GM12872 (cell line): ENCODE measurements around the gene SLC7A8.

Experiments used
- CTCF ChIP-seq: IDR thresholded peaks from 3 replicates; pipeline ENCODE4 v1.5.1; 2011; ENCODE audit warnings: low read depth, mild to moderate bottlenecking, low read length, moderate library complexity; ENCODE audit not compliant: insufficient read depth

SLC7A8 gene

GRCh38 chr14:23169622-23170021, 13.8 kb downstream of the SLC7A8 start:
- TF ChIP-seq CTCF: no peak

GRCh38 chr14:23168246-23168645, 15.2 kb downstream of the SLC7A8 start:
- no peak for TF ChIP-seq CTCF

- no peak for TF ChIP-seq CTCF
Observed at GRCh38 chr14:23167116-23167847, 16.2 kb downstream of the SLC7A8 start.

GRCh38 chr14:23164949-23165348, 18.5 kb downstream of the SLC7A8 start:
- no peak for TF ChIP-seq CTCF

- TF ChIP-seq CTCF: no peak
Observed at GRCh38 chr14:23164250-23164649, 19.2 kb downstream of the SLC7A8 start.

GRCh38 chr14:23163830-23164229, 19.6 kb downstream of the SLC7A8 start:
- TF ChIP-seq CTCF: no peak

- no peak for TF ChIP-seq CTCF
Observed at GRCh38 chr14:23162800-23163199, 20.7 kb downstream of the SLC7A8 start.

- no peak for TF ChIP-seq CTCF
Observed at GRCh38 chr14:23162005-23162404, 21.5 kb downstream of the SLC7A8 start.
